Activated B cell treated with CpG ODN at 0.5 μM for 24 hours (primary cell): ENCODE measurements around the gene FNDC1. TPM values are rescaled to one million over a fixed set of nuclear protein-coding genes. Genes with fewer than 3 reads are reported as not detected.

ENCODE experiments used
- ATAC-seq: fragments of 200-7000 bp; cut with Tn5 transposase; one replicate; pipeline ENCODE4 v1.10.0; 2021; ENCODE audit warnings: low read depth, mild to moderate bottlenecking, moderate library complexity
- CTCF ChIA-PET: fragments of 350-600 bp; sonication (Branson Sonifier 250); formaldehyde crosslinking; loops from one replicate; lab custom pipeline; 2021; ENCODE audit warnings: antibody characterized with exemption; lab: Charles Lee
- POLR2A ChIA-PET: fragments of 350-600 bp; sonication (Branson Sonifier 250); formaldehyde crosslinking; loops from one replicate; lab custom pipeline; 2021; ENCODE audit warnings: antibody characterized with exemption; lab: Charles Lee
- DNase-seq: peaks from one replicate; pipeline ENCODE4 v3.0.0; 2022
- H3K27ac Mint-ChIP-seq: one replicate; pipeline ENCODE4 v1.8.0; 2020; ENCODE audit warnings: mixed read lengths
- H3K27me3 Mint-ChIP-seq: one replicate; pipeline ENCODE4 v1.8.0; 2021; ENCODE audit warnings: mixed read lengths
- H3K36me3 Mint-ChIP-seq: one replicate; pipeline ENCODE4 v1.8.0; 2021; ENCODE audit warnings: low read depth, mixed read lengths
- H3K4me1 Mint-ChIP-seq: one replicate; pipeline ENCODE4 v1.8.0; 2021; ENCODE audit warnings: mixed read lengths
- H3K4me3 Mint-ChIP-seq: one replicate; pipeline ENCODE4 v1.8.0; 2020; ENCODE audit warnings: mild to moderate bottlenecking, mixed read lengths
- H3K9me3 Mint-ChIP-seq: one replicate; pipeline ENCODE4 v1.8.0; 2020; ENCODE audit warnings: mixed read lengths
- CTCF ChIP-seq: fragments of 200-600 bp; IDR thresholded peaks from one replicate; pipeline ENCODE4 v1.8.0; 2022; ENCODE audit warnings: antibody characterized with exemption, mild to moderate bottlenecking
- intact Hi-C: fragments of 100-400 bp; cut with micrococcal nuclease; formaldehyde crosslinking; loops from one replicate; pipeline ENCODE4 v1.15.1; 2024
- total RNA-seq: library from RNA; stranded (reverse); gene quantifications from 2 replicates; pipeline ENCODE4 v1.2.3, GENCODE V29; 2022

Gene FNDC1
- total RNA-seq, 1 donor from 2014 or later = not detected

GRCh38 chr6:159229651-159230051, 60.5 kb downstream of the FNDC1 start:
- POLR2A ChIA-PET = no interaction called here
- Mint-ChIP-seq H3K27ac (no peak overlapping the region), H3K4me1 (no peaks in the 10 kb centered on the region), H3K9me3 (no peaks in the 10 kb centered on the region), H3K27me3 (peaks cover 23% of the 10 kb centered on the region), H3K36me3 (no peaks in the 10 kb centered on the region), H3K4me3 (no peak overlapping the region)
- intact Hi-C loops = no loop called here
- ATAC-seq (no peak), DNase-seq (no peak)
- CTCF ChIA-PET = no interaction called here
- no peak for TF ChIP-seq CTCF

- intact Hi-C loops = no loop called here
- Mint-ChIP-seq H3K27me3 (peaks cover 37% of the 10 kb centered on the region), H3K4me1 (no peaks in the 10 kb centered on the region), H3K4me3 (no peak overlapping the region), H3K36me3 (no peaks in the 10 kb centered on the region), H3K9me3 (no peaks in the 10 kb centered on the region), H3K27ac (no peak overlapping the region)
- DNase-seq (no peak), ATAC-seq (no peak)
- TF ChIP-seq CTCF = no peak
- POLR2A ChIA-PET = no interaction called here
- CTCF ChIA-PET = no interaction called here
Measured at GRCh38 chr6:159232106-159232645, 63.0 kb downstream of the FNDC1 start.

- ChIA-PET CTCF (no interaction called here), POLR2A (no interaction called here)
- Mint-ChIP-seq H3K4me1 (no peaks in the 10 kb centered on the region), H3K27me3 (peaks cover 34% of the 10 kb centered on the region), H3K27ac (no peak overlapping the region), H3K9me3 (no peaks in the 10 kb centered on the region), H3K36me3 (no peaks in the 10 kb centered on the region), H3K4me3 (no peak overlapping the region)
- DNase-seq (no peak), ATAC-seq (no peak)
- intact Hi-C loops = no loop called here
- TF ChIP-seq CTCF = no peak
Measured at GRCh38 chr6:159232751-159233150, 63.6 kb downstream of the FNDC1 start.

- Mint-ChIP-seq H3K36me3 (no peaks in the 10 kb centered on the region), H3K27ac (no peak overlapping the region), H3K4me3 (no peak overlapping the region), H3K27me3 (peaks cover 34% of the 10 kb centered on the region), H3K4me1 (no peaks in the 10 kb centered on the region), H3K9me3 (no peaks in the 10 kb centered on the region)
- DNase-seq = no peak
- intact Hi-C loops = no loop called here
- CTCF ChIA-PET = no interaction called here
- POLR2A ChIA-PET = no interaction called here
- no peak for ATAC-seq
- no peak for TF ChIP-seq CTCF
Measured at GRCh38 chr6:159233365-159234101, 64.3 kb downstream of the FNDC1 start.

- ChIA-PET CTCF (no interaction called here), POLR2A (no interaction called here)
- no peaks in the 10 kb centered on the region for H3K4me1 Mint-ChIP-seq
- TF ChIP-seq CTCF = no peak
- DNase-seq (no peak), ATAC-seq (no peak)
- no peaks in the 10 kb centered on the region for H3K9me3 Mint-ChIP-seq
- intact Hi-C loops = no loop called here
- H3K27ac Mint-ChIP-seq = no peak overlapping the region
- no peak overlapping the region for H3K4me3 Mint-ChIP-seq
- peaks cover 34% of the 10 kb centered on the region for H3K27me3 Mint-ChIP-seq
- H3K36me3 Mint-ChIP-seq = no peaks in the 10 kb centered on the region
Measured at GRCh38 chr6:159234102-159234553, 64.9 kb downstream of the FNDC1 start.
